Measurements from ENCODE around the gene MEGF8. TPM values are rescaled to one million over a fixed set of nuclear protein-coding genes. Genes with fewer than 3 reads are reported as not detected.

Gene MEGF8
- total and polyA plus RNA-seq, 2 of the 13 experiments (the other 11 are each of a cell fraction or from before 2014, with no cell fraction given) = 4.0 to 8.8 TPM

DNA sequence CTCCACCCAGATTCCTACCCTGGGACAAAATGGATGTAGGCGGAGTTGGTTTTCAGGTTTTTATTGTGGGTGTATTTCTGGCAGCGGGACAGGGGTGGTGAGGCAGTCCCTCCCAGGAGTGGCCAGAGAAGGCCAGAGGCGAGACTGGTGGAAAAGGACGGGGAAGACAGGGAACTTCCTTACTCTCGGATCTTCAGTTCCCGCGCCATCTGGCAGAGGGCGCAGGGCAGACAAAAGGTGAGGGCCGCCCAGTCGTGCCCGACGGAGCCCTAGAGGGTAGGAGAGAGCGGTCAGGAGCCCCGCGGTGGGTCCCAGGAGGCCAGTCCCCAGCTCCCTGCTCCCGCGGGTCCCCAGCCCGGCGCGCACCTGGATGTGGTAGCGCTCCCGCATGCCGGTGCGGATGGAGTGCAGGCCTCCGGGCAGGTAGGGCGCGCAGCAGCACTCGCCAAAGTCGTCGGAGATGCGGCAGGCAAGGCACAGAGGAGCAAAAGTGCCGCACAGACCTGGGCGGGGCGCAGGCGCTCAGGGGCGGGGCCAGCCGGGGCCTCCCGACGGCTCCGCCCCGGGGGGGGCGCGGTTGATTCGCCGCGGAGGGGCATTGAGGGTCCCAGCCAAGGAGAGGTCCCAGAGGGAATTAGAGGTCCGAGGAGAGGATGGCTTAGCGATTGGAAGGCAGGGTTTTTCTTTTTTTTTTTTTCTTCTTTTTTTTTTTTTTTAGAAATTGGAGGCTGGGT, 61.7 kb downstream of the MEGF8 start:
- in situ Hi-C loops (cut with HindIII; ENCODE audit: extremely low pct_ligation_motif_present, low pct_unique_long_range_greater_than_20kb) = no loop called here
- FAIRE-seq = peak; percentile 57
- TF ChIP-seq, protein P1, sequence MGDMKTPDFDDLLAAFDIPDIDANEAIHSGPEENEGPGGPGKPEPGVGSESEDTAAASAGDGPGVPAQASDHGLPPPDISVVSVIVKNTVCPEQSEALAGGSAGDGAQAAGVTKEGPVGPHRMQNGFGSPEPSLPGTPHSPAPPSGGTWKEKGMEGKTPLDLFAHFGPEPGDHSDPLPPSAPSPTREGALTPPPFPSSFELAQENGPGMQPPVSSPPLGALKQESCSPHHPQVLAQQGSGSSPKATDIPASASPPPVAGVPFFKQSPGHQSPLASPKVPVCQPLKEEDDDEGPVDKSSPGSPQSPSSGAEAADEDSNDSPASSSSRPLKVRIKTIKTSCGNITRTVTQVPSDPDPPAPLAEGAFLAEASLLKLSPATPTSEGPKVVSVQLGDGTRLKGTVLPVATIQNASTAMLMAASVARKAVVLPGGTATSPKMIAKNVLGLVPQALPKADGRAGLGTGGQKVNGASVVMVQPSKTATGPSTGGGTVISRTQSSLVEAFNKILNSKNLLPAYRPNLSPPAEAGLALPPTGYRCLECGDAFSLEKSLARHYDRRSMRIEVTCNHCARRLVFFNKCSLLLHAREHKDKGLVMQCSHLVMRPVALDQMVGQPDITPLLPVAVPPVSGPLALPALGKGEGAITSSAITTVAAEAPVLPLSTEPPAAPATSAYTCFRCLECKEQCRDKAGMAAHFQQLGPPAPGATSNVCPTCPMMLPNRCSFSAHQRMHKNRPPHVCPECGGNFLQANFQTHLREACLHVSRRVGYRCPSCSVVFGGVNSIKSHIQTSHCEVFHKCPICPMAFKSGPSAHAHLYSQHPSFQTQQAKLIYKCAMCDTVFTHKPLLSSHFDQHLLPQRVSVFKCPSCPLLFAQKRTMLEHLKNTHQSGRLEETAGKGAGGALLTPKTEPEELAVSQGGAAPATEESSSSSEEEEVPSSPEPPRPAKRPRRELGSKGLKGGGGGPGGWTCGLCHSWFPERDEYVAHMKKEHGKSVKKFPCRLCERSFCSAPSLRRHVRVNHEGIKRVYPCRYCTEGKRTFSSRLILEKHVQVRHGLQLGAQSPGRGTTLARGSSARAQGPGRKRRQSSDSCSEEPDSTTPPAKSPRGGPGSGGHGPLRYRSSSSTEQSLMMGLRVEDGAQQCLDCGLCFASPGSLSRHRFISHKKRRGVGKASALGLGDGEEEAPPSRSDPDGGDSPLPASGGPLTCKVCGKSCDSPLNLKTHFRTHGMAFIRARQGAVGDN (CRISPR knock-in tag; IDR thresholded peaks at IDR 0.05) = peak; percentile 72
- TF ChIP-seq XRCC5 (optimal IDR thresholded peaks at IDR 0.05; ENCODE audit: low read length) (peak; percentile 75), AHR (CRISPR knock-in tag; IDR thresholded peaks at IDR 0.05) (no peak), KAT8 (CRISPR knock-in tag; IDR thresholded peaks at IDR 0.05) (0 out of 2 replicates have a peak, but pooled peaks have one; percentile 21)
- TF ChIP-seq, protein P2, sequence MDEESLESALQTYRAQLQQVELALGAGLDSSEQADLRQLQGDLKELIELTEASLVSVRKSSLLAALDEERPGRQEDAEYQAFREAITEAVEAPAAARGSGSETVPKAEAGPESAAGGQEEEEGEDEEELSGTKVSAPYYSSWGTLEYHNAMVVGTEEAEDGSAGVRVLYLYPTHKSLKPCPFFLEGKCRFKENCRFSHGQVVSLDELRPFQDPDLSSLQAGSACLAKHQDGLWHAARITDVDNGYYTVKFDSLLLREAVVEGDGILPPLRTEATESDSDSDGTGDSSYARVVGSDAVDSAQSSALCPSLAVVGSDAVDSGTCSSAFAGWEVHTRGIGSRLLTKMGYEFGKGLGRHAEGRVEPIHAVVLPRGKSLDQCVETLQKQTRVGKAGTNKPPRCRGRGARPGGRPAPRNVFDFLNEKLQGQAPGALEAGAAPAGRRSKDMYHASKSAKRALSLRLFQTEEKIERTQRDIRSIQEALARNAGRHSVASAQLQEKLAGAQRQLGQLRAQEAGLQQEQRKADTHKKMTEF (CRISPR knock-in tag; IDR thresholded peaks at IDR 0.05) = 0 out of 2 replicates have a peak, but pooled peaks have one; percentile 28
- TF ChIP-seq, protein P3, sequence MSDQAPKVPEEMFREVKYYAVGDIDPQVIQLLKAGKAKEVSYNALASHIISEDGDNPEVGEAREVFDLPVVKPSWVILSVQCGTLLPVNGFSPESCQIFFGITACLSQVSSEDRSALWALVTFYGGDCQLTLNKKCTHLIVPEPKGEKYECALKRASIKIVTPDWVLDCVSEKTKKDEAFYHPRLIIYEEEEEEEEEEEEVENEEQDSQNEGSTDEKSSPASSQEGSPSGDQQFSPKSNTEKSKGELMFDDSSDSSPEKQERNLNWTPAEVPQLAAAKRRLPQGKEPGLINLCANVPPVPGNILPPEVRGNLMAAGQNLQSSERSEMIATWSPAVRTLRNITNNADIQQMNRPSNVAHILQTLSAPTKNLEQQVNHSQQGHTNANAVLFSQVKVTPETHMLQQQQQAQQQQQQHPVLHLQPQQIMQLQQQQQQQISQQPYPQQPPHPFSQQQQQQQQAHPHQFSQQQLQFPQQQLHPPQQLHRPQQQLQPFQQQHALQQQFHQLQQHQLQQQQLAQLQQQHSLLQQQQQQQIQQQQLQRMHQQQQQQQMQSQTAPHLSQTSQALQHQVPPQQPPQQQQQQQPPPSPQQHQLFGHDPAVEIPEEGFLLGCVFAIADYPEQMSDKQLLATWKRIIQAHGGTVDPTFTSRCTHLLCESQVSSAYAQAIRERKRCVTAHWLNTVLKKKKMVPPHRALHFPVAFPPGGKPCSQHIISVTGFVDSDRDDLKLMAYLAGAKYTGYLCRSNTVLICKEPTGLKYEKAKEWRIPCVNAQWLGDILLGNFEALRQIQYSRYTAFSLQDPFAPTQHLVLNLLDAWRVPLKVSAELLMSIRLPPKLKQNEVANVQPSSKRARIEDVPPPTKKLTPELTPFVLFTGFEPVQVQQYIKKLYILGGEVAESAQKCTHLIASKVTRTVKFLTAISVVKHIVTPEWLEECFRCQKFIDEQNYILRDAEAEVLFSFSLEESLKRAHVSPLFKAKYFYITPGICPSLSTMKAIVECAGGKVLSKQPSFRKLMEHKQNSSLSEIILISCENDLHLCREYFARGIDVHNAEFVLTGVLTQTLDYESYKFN (CRISPR knock-in tag; conservative IDR thresholded peaks at IDR 0.05) = 0 out of 2 replicates have a peak, but pooled peaks have one; percentile 29

More for the DNA sequence above, 61.7 kb downstream of the MEGF8 start:
- Histone ChIP-seq H4K20me1 (ENCODE audit: insufficient read depth, low read length) (no peaks in the 10 kb centered on the region), H3K9me3 (ENCODE audit: low read length) (no peaks in the 10 kb centered on the region), H3K4me1 (ENCODE audit: insufficient read depth, low read length) (peaks cover 6% of the 10 kb centered on the region; the same call in 1 of the 2 replicates), H3K36me3 (replicated peaks in 1 of 2; ENCODE audit: control insufficient read depth in 1 of 2, insufficient read depth in 2 of 2, low read length in 2 of 2) (no peaks in the 10 kb centered on the region), H3K27me3 (ENCODE audit: control insufficient read depth in 1 of 2, insufficient read depth in 2 of 2, low read length in 2 of 2) (peaks cover 6 to 43% of the 10 kb centered on the region in 2 experiments; a peak in 4 of 5 replicates), H3K4me3 (replicated peaks in 1 of 3; ENCODE audit: insufficient read depth in 1 of 3, low read depth in 2 of 3, low read length in 3 of 3) (peak overlapping the region; percentile 44 to 59 (median 54); a peak in 4 of 6 replicates), H3K27ac (ENCODE audit: extremely low read length, insufficient read depth, low read length) (no peak overlapping the region), H2AFZ (ENCODE audit: low read length) (peak overlapping the region; percentile 45), H3K9ac (ENCODE audit: insufficient read depth, low read depth, low read length) (peak overlapping the region; percentile 35; the same call in 1 of the 2 replicates), H3K4me2 (ENCODE audit: low read depth, low read length) (peak overlapping the region; percentile 82), H3K79me2 (ENCODE audit: insufficient read depth, low read length) (no peaks in the 10 kb centered on the region)
- ATAC-seq (peak; percentile 95), DNase-seq (ENCODE audit: low spot score) (peak; percentile 63)
- no TSS peak for BruUV-seq (replicated peaks)
- WGBS (ENCODE audit: low lambda C conversion rate) = 1% methylated on average over 22 of the region's 48 CpGs
- intact Hi-C loops (cut with micrococcal nuclease; ENCODE audit: unreplicated experiment) = loop anchor here (1.0 kb wide), 1 partner anchor 10 kb away; no protein-coding TSS in a partner anchor
- POLR2A ChIA-PET = no interaction called here
- CTCF ChIA-PET (ENCODE audit: low intra/inter-chr PET ratio, low total read pairs) = interaction anchor here (1.2 to 1.6 kb wide), 2 partner anchors 14 to 46 kb away, joined by 8 to 15 read pairs; no protein-coding TSS in a partner anchor
